HEK293 (cell line): ENCODE results near the gene TREH.

Source experiments
- ZFP41 ChIP-seq: fragments of 450-650 bp; formaldehyde crosslinking; IDR thresholded peaks from 2 replicates; pipeline ENCODE4 v1.5.1; 2016; ENCODE audit warnings: missing biosample characterization, missing genetic modification characterization, borderline replicate concordance
- ZNF140 ChIP-seq: fragments of 450-650 bp; formaldehyde crosslinking; IDR thresholded peaks from 2 replicates; pipeline ENCODE4 v1.5.1; 2016; ENCODE audit warnings: missing biosample characterization, missing genetic modification characterization
- ZNF266 ChIP-seq: fragments of 450-650 bp; formaldehyde crosslinking; IDR thresholded peaks from 2 replicates; pipeline ENCODE4 v1.5.1; 2016; ENCODE audit warnings: missing biosample characterization, missing genetic modification characterization, low read depth
- TF ChIP-seq, protein P1 (sequence below): fragments of 450-650 bp; formaldehyde crosslinking; conservative IDR thresholded peaks from 2 replicates; pipeline ENCODE4 v1.5.1; 2016; ENCODE audit warnings: low read depth, missing biosample characterization, missing genetic modification characterization

DNA sequence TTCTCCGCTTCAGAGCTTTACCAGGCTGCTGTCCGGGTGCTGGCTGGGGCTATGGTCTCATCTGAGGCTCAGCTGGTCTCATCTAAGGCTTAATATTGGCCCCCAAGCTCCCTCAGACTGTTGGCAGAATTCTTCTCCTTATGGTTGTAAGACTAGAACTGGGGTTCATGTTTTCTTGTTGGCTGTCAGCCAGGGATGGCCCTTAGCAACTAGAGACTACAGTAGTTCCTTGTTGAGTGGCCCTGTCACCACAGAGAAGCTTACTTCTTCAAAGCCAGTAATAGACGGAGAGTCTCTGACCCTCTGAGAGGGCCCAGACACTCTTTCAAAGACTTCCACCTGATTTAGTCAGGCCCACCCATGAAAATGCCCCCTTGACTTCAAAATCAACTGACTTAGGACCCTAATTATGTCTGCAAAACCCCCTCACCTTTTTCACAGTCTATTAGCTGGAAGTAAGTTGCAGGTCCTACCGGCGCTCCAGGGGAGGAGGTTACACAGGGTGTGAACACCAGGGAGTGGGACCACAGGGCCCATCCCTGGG is 24.2 kb upstream of the TREH start:
- TF ChIP-seq, protein P1, sequence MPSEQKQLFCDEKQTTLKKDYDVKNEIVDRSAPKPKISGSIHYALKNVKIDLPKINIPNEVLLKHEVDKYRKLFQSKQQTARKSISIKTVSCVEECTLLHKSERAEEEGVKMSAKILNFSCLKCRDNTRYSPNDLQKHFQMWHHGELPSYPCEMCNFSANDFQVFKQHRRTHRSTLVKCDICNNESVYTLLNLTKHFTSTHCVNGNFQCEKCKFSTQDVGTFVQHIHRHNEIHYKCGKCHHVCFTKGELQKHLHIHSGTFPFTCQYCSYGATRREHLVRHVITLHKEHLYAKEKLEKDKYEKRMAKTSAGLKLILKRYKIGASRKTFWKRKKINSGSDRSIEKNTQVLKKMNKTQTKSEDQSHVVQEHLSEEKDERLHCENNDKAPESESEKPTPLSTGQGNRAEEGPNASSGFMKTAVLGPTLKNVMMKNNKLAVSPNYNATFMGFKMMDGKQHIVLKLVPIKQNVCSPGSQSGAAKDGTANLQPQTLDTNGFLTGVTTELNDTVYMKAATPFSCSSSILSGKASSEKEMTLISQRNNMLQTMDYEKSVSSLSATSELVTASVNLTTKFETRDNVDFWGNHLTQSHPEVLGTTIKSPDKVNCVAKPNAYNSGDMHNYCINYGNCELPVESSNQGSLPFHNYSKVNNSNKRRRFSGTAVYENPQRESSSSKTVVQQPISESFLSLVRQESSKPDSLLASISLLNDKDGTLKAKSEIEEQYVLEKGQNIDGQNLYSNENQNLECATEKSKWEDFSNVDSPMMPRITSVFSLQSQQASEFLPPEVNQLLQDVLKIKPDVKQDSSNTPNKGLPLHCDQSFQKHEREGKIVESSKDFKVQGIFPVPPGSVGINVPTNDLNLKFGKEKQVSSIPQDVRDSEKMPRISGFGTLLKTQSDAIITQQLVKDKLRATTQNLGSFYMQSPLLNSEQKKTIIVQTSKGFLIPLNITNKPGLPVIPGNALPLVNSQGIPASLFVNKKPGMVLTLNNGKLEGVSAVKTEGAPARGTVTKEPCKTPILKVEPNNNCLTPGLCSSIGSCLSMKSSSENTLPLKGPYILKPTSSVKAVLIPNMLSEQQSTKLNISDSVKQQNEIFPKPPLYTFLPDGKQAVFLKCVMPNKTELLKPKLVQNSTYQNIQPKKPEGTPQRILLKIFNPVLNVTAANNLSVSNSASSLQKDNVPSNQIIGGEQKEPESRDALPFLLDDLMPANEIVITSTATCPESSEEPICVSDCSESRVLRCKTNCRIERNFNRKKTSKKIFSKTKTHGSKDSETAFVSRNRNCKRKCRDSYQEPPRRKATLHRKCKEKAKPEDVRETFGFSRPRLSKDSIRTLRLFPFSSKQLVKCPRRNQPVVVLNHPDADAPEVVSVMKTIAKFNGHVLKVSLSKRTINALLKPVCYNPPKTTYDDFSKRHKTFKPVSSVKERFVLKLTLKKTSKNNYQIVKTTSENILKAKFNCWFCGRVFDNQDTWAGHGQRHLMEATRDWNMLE (tag by site-specific recombination), result no peak
- TF ChIP-seq ZNF266 (tag by site-specific recombination) (no peak), ZNF140 (no peak), ZFP41 (tag by site-specific recombination) (no peak)
